Kidney tubule cell (primary cell): Measurements from ENCODE around the gene C14orf132.

Experiments used
- DNase-seq: peaks from one replicate; pipeline ENCODE4 v3.0.0-alpha.2; 2018; ENCODE audit warnings: low spot score

Gene C14orf132

DNA sequence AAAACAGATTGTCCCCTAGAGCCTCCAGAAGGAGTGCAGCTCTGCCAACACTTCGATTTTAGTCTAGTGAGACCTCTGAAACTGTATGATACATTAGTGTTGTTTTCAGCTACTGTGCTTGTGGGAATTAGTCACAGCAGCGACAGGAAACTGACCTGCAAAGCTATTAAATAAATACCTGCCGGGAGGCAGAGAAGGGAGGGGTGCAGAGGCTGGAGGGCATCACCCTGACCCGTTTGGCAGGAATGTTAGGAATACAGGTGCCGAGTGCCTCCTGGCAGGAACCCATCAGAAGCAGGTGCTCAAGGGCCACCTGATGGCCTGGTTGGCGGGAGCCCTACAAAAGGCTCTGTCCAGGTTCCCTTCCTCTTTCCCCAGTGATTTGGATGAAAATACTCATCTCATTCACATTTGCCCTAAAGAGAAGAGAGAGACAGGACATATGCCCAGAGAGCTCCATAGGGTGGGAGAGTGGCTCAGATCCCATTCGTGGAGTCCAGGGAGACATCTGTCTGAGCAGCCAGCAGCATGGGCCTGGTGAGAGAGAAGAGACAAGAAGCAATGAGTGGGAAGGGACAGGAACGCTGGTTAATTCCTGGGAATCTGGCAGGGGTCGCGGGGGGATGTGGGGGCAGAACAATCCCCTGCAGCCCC lies 44.6 kb downstream of the C14orf132 start:
- DNase-seq: peak; percentile 78

DNA sequence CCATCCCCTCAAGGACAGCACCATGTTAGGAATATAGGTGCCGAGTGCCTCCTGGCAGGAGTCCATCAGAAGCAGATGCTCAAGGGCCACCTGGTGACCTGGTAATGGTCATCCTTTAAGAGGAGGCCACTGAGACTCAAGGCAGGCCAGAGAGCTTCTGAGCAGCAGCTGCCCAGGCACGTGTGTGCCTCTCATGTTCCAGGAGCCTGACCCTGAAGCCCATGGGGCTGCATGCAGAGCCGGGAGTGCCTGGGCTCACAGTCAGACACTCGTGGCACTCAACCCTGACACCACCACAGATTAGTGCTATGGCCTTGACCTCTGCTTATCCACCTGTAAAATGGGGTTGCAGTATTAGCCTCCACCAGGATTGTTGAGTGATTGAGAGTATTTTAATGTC lies 45.6 kb downstream of the C14orf132 start:
- DNase-seq: no peak

DNA sequence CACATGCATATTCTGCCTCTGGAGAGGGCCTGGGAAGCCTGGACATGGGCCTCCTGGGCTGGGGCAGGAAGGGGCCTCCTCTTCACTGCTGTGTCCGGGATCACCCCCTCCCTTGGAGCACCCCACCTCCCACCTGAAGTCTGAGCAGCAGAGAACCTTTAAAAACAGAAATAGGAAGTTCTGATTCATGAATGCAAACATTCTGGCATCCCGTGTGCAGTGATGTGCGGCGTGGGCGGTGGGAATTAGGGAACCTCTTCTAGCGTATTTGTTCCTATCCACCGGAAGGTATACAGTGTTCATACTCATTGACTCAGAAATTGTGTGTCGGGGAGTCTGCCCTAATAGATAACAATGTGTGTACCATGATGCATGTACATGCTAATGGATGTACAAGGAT lies 46.2 kb downstream of the C14orf132 start:
- no peak for DNase-seq

DNA sequence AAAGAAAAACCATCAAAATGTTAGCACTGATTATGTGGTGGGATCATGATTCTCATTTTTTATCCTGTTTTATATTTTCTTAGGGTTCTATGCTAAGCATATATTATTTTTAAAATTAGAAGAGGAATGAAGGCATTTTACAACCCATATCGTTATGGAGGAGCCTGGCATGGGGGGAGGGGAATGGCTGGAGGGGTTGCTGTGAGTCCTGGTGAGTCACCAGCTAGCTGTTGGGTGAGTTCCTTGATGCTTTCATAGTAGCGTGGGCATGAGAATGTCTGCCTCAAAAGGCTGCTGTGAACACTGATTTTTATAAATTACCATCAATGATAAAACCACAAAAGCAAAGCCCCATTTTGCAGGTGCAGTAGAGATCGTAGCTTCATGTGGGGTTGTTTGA lies 46.9 kb downstream of the C14orf132 start:
- DNase-seq: peak; percentile 71

DNA sequence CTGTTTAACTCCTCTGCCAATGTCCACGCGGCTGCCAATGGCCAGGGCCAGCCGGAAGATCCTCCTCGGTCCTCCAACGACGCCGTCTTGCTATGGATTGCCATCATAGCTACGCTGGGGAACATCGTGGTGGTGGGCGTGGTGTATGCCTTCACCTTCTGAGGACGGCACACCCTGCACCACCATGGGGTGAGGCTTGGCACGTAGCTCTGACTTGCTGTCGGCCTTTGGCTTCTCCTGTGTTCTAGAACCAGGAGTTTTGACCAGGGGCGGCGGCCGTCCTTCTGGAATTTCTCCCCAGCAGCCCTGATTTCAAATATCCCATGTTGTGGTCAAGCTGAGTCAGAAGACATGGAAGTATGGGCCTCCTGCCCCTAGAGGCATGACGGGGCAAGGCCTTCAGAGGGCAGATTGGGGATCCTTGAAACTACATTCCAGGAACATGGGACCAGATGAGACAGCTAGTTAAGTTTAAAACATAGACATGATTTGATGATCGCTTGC lies 47.5 kb downstream of the C14orf132 start:
- DNase-seq: peak; percentile 61

DNA sequence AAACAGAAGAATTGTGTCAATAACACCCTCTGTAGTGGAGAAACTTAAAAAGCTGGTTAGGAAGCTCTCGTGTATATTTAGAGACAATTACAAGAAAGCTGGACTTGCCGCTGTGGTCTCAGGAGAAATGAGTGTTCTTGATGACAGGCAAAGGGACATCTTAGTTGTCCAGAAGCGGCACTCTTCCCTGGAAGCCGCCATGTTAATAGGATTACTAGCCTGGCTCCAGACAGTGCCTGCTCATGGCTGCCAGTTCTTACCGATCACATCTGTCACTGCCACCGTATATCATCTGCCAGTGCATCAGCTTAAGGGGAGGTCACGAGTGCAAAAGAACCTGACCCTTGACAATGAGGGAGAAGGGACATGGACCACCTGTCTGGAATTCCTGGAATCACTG lies 48.9 kb downstream of the C14orf132 start:
- DNase-seq: no peak

DNA sequence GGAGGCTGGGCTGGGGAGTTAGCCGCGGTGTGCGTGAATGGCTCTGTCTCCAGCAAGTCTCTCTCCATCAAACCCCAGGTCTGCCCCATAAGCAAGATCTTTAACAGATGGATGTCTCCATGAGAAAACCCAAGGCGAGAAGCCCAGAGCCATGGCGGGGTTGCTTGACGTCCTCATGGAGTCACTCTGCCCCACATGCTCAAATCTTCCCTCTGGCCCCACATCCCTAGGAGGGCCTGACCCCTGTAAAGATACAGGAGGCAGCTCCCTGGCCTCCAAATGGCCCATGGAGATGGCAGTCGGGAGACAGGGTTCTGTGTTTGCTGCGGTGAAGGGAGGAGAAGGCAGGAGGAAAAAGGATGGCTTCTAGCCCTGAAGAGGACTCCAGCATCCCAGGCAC lies 49.3 kb downstream of the C14orf132 start:
- no peak for DNase-seq

DNA sequence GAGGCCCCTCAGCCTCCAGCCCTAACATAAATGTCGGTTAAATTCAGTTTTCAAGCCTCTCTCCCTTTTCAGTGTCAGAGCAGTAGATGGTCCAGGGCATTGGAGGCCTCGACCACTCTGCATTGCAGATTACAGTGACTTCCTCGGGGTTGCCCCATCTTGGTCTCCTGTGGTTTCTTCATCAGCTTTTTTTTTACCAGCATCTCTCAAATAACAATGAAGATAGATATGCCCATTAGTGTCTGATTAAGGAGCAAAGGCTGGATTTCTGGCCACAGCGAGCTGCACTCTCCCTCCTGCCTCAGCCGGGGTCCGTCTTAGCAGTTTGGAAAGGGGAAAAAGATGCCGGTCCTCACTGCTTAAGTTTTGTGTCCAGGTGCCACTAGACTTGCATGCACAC lies 49.7 kb downstream of the C14orf132 start:
- DNase-seq: no peak

DNA sequence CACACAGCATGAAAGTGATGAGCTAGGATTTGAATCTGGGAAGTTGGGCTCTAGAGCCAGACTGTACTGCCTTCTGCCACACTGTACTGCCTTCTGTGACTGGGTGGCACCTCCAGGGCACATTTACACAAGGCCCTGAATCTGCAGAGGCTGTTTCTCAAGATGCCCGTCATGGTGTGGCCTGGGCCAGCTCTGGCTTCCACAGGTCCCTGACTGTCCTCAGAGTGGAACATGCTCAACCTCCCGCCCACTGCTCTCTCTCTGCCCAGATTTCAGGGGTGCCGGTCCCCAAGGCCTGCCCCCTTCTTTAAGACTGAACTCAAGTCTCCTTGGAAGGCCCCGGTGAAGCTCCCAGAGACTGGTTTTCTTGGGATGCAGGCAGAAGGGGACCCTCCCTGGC lies 50.2 kb downstream of the C14orf132 start:
- no peak for DNase-seq

DNA sequence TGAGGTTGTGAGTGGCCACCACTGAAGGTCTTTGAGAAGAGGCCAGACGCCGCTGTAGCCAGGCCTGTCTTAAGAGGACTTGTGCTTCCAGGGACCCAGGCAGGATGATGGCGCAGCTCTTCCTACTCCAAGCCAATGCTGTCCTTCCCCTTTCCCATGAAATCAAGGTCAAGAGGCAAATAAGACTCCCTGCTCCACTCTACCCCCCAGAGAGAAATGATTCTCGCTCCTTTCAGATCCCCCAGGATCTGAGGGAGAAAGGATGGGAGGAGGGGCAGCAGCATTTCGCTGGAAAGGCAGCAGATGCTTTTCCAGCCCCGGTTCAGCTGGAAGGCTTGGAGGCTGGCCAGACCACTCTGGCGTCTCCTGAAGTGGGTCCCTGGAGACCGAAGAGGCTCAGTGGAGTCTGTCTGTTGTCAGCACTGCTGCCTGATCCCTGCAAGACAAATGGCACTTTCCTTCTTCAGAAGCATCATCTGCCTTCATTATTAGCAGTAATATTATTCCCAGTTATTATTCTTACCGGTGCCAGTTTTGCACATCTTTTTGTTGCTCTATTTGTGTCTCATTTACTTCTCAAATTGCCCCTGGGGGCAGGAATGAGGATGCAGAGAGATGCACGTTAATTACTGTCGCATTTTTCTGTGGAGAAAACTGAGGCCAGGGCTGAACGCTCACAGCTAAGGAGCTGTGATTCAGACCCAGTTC lies 51.4 kb downstream of the C14orf132 start:
- DNase-seq: no peak

DNA sequence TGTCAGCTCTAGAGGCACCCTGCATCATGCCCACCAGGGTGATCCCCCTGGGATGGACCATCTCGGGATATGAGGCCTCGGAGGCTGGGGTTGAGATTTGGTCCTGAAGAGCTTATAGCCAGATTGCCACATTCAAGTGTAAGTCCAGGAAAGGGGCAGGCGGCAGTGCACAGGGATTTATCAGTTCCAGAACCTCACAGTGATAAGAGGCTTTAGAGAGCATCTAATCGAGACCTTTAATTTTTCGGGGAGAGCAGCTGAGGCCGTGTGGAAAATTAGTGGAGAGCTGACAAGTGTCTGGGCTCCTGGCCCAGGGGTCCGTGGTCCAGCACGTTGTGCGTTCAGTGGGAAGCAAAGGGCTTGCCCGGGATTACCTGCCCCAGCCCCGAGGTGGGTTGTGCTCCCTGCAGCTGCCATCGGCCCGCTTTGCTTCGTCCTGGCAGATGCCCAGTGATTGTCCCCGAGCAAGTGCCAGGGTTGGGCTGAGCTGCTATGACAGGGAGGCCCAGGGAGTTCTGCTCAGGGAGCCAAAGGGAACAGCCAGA lies 52.1 kb downstream of the C14orf132 start:
- DNase-seq: no peak

DNA sequence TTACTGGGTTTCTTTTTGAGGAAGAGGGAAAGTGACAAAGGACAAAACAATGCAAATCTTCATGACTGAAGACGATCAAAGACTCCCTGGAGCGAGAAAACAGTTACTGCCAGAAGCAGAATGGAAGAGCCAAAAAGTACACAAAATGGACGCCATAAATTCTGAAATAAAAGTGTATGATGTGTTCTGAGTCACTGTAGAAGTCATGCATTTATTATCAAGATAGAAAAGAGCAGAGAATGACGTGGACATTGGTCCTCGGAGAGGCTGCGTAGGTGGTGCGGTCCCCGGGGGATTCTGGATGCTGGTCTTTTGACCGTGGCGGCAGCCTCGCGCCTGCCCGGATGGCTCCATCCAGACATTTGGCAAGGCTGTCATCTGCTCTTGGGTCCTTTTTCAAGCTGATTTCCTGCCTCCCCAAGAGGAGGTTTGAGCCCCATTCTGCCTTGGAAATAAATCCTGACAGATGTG lies 52.8 kb downstream of the C14orf132 start:
- no peak for DNase-seq

DNA sequence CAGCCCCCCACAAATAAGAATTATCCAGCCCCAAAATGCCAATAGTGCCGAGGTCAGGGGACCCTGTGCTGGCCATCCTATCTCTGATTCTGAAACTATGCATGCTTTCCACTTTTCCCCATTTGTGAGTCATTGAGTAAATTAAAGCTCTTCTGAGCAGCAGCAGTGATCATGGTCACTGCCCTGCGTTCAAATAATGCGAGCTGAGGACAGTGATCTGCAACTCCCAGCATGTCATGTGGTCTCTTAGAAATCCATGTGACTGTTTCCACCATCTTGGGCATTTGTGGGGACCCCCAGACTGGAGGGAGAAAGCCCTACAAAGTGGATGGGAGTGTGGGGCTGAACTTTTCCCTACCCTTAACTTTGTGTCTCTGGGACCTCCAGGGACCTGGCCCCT lies 53.8 kb downstream of the C14orf132 start:
- no peak for DNase-seq

DNA sequence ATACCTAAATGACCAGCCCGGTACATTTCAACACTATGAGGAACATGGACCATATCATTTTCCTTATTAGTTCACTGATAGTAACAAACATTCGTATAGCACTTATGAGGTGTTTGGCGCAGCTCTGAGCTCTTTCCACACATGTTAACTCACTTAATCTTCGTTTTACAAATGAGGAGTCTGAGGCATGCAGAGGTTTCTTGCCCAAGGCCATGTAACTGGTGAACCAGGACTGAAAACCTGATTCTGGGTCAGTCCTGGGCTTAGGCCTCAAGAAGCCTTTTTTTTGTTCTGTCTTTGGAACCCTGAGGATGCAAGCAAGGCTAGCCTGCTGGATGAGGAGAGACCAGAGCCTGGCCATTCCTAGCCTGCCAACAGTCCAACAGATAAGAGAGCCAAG lies 55.0 kb downstream of the C14orf132 start:
- DNase-seq: no peak

DNA sequence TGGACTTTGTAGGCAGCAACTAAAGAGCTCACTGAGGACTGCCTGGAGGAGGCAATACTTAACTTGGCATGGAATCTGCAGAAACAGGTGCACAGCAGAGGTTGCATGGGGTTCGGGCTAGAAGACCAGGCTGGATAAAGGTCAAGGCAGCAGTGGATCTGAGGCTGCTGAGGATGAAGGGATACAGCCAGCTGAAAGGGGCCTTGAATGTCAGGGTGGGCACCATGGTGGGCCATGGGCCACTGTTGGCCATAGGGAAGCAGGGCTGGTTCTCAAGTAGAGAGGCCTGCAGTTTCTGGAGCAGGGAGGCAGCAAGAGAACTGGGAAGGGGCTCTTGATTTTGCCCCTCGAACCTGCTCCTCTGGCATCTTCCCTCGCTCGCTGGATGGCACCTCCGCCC lies 55.5 kb downstream of the C14orf132 start:
- no peak for DNase-seq

DNA sequence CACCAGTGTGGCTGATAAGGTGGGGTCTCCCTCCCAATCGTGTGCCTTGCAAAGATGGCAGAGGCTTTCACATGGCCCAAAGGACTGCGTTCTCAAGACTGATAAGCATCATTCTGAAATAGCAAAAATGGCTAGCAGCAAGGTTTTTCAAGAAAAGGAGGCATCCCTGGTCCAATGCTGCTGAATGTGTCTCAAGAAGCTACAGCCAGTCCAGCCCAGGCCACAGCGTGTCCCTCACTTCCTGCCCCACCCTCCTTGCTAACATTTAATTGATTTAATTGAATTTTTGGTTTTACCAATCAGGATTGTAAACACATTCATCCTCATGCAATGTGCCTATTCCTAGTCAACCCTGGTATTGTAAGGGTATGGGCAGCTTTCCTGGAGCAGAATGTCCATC lies 55.9 kb downstream of the C14orf132 start:
- DNase-seq: no peak

DNA sequence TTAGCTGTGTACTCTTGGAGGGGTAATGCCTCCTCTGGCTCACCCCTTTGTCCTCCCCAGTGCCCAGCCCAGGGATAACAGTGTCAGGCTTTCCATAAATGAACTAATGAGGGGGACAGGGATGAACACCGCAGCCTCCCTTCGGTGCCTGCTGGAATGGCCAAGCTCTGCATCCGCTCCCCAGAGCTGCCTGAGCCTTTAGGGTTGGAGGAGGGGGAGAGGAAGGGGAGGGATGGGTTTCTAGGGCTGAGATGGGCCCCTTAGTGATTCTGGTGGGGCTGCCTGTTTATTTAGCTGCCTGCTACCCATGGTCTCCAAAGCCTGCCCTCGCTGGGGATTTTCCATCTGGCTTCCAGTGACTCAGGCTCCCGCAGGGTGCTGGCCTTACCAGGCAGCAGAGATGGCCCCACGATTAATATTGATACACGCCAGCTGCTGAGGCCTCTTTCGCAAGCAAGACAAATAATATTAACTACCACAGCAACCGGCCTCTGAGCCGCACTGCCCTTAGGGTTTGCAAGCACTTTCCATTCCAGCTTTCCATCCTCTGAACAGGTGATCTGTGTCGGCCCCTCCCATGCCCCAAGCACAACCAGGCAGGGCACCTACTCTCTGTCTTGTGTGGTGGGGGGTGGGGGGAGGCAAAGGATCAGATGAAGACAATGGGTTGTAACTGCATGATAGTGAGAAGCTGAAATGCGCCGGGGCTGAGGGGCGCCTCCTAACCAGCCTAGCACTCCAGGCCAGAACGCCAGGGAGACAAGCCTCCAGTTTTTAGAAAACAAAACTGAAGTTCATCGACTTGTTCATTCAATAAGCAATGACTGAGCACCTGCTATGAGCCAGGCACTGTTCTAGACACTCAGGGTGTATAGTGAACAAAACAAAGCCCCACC lies 56.7 kb downstream of the C14orf132 start:
- DNase-seq: peak; percentile 67

DNA sequence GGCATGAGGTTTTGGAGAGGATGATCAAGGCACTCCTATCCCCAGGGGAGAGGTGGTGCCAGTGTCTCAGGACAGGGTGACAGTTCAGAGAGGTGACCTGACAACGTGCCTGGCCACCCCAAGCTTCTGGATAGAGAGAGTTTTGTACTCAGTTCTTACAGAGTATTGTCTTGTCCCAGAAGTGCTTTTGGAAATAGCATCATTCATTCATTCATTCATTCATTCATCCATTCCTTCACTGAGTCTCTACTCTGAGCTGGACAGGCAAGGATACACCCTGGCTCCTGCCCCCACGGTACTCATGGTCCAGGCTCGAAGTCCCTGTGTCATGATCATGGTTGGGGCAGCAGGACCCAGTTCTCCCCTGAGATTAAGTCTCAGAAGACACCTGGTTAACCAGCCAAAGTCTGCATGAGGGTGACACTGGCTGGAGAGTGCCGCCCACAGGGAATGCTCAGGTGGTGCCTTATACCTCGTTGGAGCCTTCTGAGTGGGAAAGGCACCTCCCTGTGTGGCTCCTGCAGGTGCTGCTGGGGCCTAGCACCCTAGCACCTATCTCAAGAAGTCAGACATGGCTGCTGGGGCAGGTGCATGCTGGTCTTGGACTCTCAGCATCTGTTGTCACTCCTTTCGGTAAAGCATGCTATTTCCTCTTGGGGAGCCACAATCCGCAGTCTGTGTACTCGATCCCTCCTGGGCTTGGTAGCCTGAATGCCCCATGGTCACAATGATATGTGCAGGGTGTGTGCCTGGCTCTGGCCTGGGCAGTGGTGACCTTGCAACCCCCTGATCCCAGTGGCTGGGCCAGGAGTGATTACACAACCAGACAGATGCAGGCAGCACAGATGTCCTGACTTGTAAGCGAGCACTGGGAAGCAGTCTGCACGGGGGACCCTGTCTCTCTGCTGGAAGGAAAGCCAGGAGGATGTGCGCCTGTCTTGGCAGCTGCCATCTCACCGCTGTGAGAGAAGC lies 57.8 kb downstream of the C14orf132 start:
- DNase-seq: no peak

DNA sequence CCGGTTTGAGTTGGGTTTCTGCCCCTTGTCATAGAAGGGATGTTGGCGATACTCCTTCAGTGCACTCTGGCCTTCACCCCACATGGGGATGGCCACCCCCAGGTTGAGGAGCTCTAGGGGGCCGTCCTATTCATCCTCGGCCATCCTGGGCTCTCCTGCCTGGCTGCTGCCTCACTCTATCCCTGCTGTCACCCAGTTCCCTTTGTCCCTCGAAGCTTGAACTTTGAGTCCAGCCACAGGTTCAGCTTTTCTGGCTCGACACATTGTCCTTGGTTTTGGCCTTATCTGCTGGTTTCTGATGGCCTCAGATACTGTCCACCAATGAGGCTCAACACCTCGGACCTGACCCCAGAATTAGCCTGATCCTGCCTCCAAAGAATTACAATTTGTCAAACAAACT lies 58.6 kb downstream of the C14orf132 start:
- no peak for DNase-seq

DNA sequence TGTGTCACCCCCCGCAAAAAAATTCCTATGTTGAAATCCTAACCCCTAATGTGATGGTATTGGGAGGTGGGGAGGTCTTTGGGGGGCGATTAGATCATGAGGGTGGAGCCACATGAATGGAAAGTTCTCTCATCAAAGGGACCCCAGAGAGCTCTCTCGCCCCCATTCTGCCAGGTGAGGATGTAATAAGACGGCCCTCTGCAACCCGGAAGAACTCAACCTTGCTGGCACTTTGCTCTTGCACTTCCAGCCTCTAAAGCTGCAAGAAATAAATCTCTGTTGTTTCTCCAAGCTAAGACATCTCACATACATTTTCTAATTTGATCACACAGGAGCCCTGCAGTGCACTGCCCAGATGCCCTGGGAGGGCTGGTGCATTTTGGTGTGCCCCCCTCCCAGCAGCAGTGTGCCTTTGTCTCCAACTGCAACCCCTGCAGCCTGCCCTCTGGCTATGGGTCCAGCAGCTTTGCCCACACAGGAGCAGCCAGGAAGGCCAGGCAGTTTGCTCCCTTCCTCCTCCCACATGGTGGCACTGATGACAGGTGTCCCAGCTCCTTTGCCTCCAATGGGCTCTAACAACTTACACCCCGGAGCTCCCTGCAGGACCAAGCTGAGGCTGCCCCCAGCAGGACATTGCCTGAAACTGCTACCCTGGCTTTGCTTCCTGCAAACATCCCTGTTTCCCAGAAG lies 59.3 kb downstream of the C14orf132 start:
- peak; percentile 75 for DNase-seq

DNA sequence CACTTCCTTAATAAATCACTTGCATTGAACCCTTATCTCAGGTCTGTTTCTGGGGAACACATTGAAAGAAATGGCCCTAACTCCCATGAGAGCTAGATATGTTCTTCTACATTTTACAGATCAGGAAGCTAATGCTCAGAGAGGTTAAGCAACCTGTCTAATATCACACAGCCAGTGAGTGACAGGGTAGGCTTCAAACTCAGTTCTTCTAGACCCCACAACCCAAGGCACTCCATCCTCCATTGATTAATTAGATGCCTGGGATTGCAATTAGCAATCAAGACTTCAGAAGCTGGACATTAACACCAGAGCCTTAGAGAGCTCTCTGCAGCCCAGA lies 59.8 kb downstream of the C14orf132 start:
- no peak for DNase-seq
